H9 (cell line): ENCODE data around the gene RBM4B. TPM values are rescaled to one million over a fixed set of nuclear protein-coding genes. Genes with fewer than 3 reads are reported as not detected.
A peak's percentile ranks its signal among the peaks of the same experiment; 100 is the strongest.

ENCODE experiments used
- DNase-seq: peaks from one replicate; pipeline ENCODE4 v3.0.0-alpha.2; 2017
- H2AFZ ChIP-seq: one replicate; pipeline ENCODE4 v1.6.1; 2013; ENCODE audit warnings: mild to moderate bottlenecking, low read length, control low read depth, moderate library complexity
- H2AK5ac ChIP-seq: 2 replicates; pipeline ENCODE4 v1.6.1; 2013; ENCODE audit warnings: low read length, control low read depth, mixed read lengths; ENCODE audit not compliant: insufficient read length
- H2BK120ac ChIP-seq: one replicate; pipeline ENCODE4 v1.6.1; 2013; ENCODE audit warnings: low read depth, mild to moderate bottlenecking, low read length, control low read depth, inconsistent platforms; ENCODE audit not compliant: poor library complexity, severe bottlenecking
- H2BK12ac ChIP-seq: 2 replicates; pipeline ENCODE4 v1.6.1; 2013; ENCODE audit warnings: low read length, control low read depth, mixed read lengths, low read depth; ENCODE audit not compliant: insufficient read length
- H2BK15ac ChIP-seq: 2 replicates; pipeline ENCODE4 v1.6.1; 2013; ENCODE audit warnings: low read depth, low read length, control low read depth
- H2BK20ac ChIP-seq: one replicate; pipeline ENCODE4 v1.6.1; 2013; ENCODE audit warnings: low read depth, mild to moderate bottlenecking, low read length, control low read depth, inconsistent platforms; ENCODE audit not compliant: poor library complexity, severe bottlenecking
- H2BK5ac ChIP-seq: 2 replicates; pipeline ENCODE4 v1.6.1; 2013; ENCODE audit warnings: low read length, control low read depth, mixed read lengths; ENCODE audit not compliant: insufficient read length
- H3K14ac ChIP-seq: 2 replicates; pipeline ENCODE4 v1.6.1; 2013; ENCODE audit warnings: low read length, control low read depth; ENCODE audit not compliant: insufficient read depth
- H3K18ac ChIP-seq: 2 replicates; pipeline ENCODE4 v1.6.1; 2013; ENCODE audit warnings: low read depth, mild to moderate bottlenecking, mixed read lengths, low read length, control low read depth; ENCODE audit not compliant: insufficient read length
- H3K23ac ChIP-seq: 2 replicates; pipeline ENCODE4 v1.6.1; 2013; ENCODE audit warnings: low read length, control low read depth, mixed read lengths, low read depth; ENCODE audit not compliant: insufficient read length
- H3K23me2 ChIP-seq: 2 replicates; pipeline ENCODE4 v1.6.1; 2013; ENCODE audit warnings: low read depth, mild to moderate bottlenecking, mixed read lengths, low read length, control low read depth; ENCODE audit not compliant: insufficient read length, poor library complexity, severe bottlenecking
- H3K27ac ChIP-seq: 2 replicates; pipeline ENCODE4 v1.5.1; 2013; ENCODE audit warnings: low read length, control low read depth, mixed read lengths, low read depth; ENCODE audit not compliant: insufficient read length
- H3K27me3 ChIP-seq: 2 replicates; pipeline ENCODE4 v1.6.1; 2013; ENCODE audit warnings: low read length, control low read depth, inconsistent platforms; ENCODE audit not compliant: insufficient read depth
- H3K4ac ChIP-seq: 2 replicates; pipeline ENCODE4 v1.6.1; 2013; ENCODE audit warnings: low read depth, mild to moderate bottlenecking, control low read depth, inconsistent platforms, low read length, moderate library complexity
- H3K4me1 ChIP-seq: 2 replicates; pipeline ENCODE4 v1.6.1; 2013; ENCODE audit warnings: low read length, control low read depth, inconsistent platforms; ENCODE audit not compliant: insufficient read depth
- H3K4me2 ChIP-seq: 2 replicates; pipeline ENCODE4 v1.6.1; 2013; ENCODE audit warnings: low read length, control low read depth, mixed read lengths; ENCODE audit not compliant: insufficient read length, insufficient read depth
- H3K56ac ChIP-seq: 2 replicates; pipeline ENCODE4 v1.6.1; 2013; ENCODE audit warnings: low read depth, mild to moderate bottlenecking, mixed read lengths, low read length, control low read depth; ENCODE audit not compliant: insufficient read length
- H3K79me1 ChIP-seq: 2 replicates; pipeline ENCODE4 v1.6.1; 2013; ENCODE audit warnings: low read depth, mild to moderate bottlenecking, moderate library complexity, low read length, control low read depth, inconsistent platforms; ENCODE audit not compliant: insufficient read depth, poor library complexity, severe bottlenecking
- H3K79me2 ChIP-seq: 2 replicates; pipeline ENCODE4 v1.6.1; 2013; ENCODE audit warnings: low read length, control low read depth, inconsistent platforms; ENCODE audit not compliant: insufficient read depth
- H3K9ac ChIP-seq: 2 replicates; pipeline ENCODE4 v1.6.1; 2013; ENCODE audit warnings: low read length, control low read depth, mixed read lengths; ENCODE audit not compliant: insufficient read length; ENCODE audit errors: extremely low read depth
- H3K9me3 ChIP-seq: one replicate; pipeline ENCODE4 v1.6.1; 2013; ENCODE audit warnings: low read depth, low read length, inconsistent platforms; ENCODE audit not compliant: control insufficient read depth
- H3T11ph ChIP-seq: one replicate; pipeline ENCODE4 v1.6.1; 2013; ENCODE audit warnings: mild to moderate bottlenecking, low read length, control low read depth, inconsistent platforms
- H4K20me1 ChIP-seq: one replicate; pipeline ENCODE4 v1.6.1; 2013; ENCODE audit not compliant: control insufficient read depth, insufficient read length, insufficient read depth
- H4K5ac ChIP-seq: 2 replicates; pipeline ENCODE4 v1.6.1; 2013; ENCODE audit warnings: low read depth, mild to moderate bottlenecking, mixed read lengths, low read length, control low read depth; ENCODE audit not compliant: insufficient read length
- H4K8ac ChIP-seq: replicated peaks from 2 replicates; pipeline ENCODE4 v1.6.1; 2013; ENCODE audit warnings: low read length, control low read depth, mixed read lengths, low read depth; ENCODE audit not compliant: insufficient read length
- H4K91ac ChIP-seq: 2 replicates; pipeline ENCODE4 v1.6.1; 2013; ENCODE audit warnings: low read depth, mild to moderate bottlenecking, moderate library complexity, mixed read lengths, low read length, control low read depth; ENCODE audit not compliant: insufficient read length
- H3K27ac Mint-ChIP-seq, 3 experiments: 2 replicates in 2 of 3; 3 replicates in 1 of 3; pipeline ENCODE4 v1.8.0; 2020 to 2021; ENCODE audit warnings: mixed read lengths in 3 of 3, mild to moderate bottlenecking in 1 of 3, moderate library complexity in 1 of 3
- H3K27me3 Mint-ChIP-seq: 2 replicates; pipeline ENCODE4 v1.8.0; 2021; ENCODE audit warnings: low read depth, mild to moderate bottlenecking, moderate library complexity, mixed read lengths
- H3K36me3 Mint-ChIP-seq, 3 experiments: 2 replicates in 2 of 3; 3 replicates in 1 of 3; pipeline ENCODE4 v1.8.0; 2020 to 2021; ENCODE audit warnings: low read depth in 3 of 3, mixed read lengths in 3 of 3; ENCODE audit not compliant: insufficient read depth in 1 of 3
- H3K4me1 Mint-ChIP-seq, 2 experiments: 2 replicates each; pipeline ENCODE4 v1.8.0; 2020; ENCODE audit warnings: mixed read lengths in 2 of 2
- H3K4me3 Mint-ChIP-seq, 2 experiments: 2 replicates in 1 of 2; 3 replicates in 1 of 2; pipeline ENCODE4 v1.8.0; 2020 to 2021; ENCODE audit warnings: mild to moderate bottlenecking in 2 of 2, mixed read lengths in 2 of 2, moderate library complexity in 1 of 2
- H3K9me3 Mint-ChIP-seq, 2 experiments: 2 replicates in 1 of 2; 3 replicates in 1 of 2; pipeline ENCODE4 v1.8.0; 2020; ENCODE audit warnings: mild to moderate bottlenecking in 2 of 2, mixed read lengths in 2 of 2, moderate library complexity in 1 of 2
- WGBS: extraction: QIAGEN DNeasy Blood & Tissue Kit; methylation state at CpG from one replicate; pipeline ENCODE4 v1.1.7; 2013; ENCODE audit warnings: missing lambda C conversion rate, low lambda C conversion rate, mixed read lengths; ENCODE audit not compliant: insufficient read length; ENCODE audit errors: extremely low coverage; 5-methylcytosine and 5-hydroxymethylcytosine counted together
- total RNA-seq: library from RNA; stranded (reverse); gene quantifications from 2 replicates; pipeline ENCODE4 v1.2.1, GENCODE V29; 2021
- TF ChIP-seq, protein P1 (sequence below): fragments of 200-600 bp; sonication (generic); conservative IDR thresholded peaks from 3 replicates; pipeline ENCODE4 v1.8.0; 2021; ENCODE audit warnings: antibody characterized with exemption, mild to moderate bottlenecking

RBM4B gene
- total RNA-seq, 1 experiment from 2014 or later = 34.0 TPM

DNA sequence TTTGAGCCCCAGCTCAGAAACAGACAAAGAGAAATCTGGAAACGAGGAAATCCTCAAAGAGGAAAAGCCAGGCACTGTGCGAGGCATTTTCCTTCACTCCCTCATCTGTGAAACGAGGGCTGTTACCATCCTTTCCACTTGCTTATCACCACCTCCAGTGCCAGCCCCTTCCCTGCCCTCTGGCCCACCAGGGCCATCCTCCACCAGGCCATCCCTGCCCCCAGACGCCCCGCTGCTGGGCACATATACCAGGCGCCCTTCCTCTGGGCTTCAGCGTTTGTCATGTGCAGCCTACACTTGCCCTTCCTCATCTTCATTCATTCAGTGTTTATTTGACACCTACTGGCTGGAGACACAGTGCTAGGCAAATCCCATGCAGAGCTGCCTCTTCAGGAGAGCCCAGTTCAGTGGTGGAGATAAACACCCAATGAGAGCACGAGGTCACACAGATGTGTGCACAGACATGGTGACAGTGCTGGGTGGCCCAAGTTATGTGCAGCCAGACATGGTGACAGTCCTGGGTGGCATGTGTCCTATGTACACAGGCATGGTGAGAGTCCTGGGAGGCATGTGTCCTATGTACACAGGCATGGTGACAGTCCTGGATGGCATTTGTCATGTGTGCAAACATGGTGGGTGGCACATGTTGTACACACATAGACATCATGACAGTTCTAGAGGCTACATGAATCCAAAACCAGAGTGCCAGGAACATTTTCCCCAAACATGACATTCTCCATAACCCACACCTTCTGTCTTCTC lies 41.6 kb upstream of the RBM4B start:
- Histone ChIP-seq H3K79me2 (no peaks in the 10 kb centered on the region), H3K9ac (no peak overlapping the region), H3K4me1 (peaks cover 7% of the 10 kb centered on the region; the same call in 1 of the 2 replicates), H2BK15ac (no peak overlapping the region), H3K4me2 (no peak overlapping the region), H3K14ac (no peak overlapping the region), H2BK20ac (no peak overlapping the region), H4K5ac (no peak overlapping the region), H3K4ac (no peak overlapping the region), H4K20me1 (no peaks in the 10 kb centered on the region), H3K56ac (no peak overlapping the region), H2BK120ac (no peak overlapping the region), H3K27ac (no peak overlapping the region), H3K9me3 (no peaks in the 10 kb centered on the region), H2AFZ (no peak overlapping the region), H2BK12ac (no peak overlapping the region), H4K91ac (no peak overlapping the region), H3T11ph (no peak overlapping the region), H3K23ac (no peak overlapping the region), H3K27me3 (no peaks in the 10 kb centered on the region), H3K18ac (no peak overlapping the region), H3K79me1 (no peaks in the 10 kb centered on the region), H3K23me2 (peaks cover 2% of the 10 kb centered on the region), H2BK5ac (no peak overlapping the region), H4K8ac (no peak overlapping the region), H2AK5ac (no peak overlapping the region)
- Mint-ChIP-seq H3K36me3 (peaks cover 17 to 70% (median 66%) of the 10 kb centered on the region in 3 experiments), H3K9me3 (no peaks in the 10 kb centered on the region; a peak in 1 of 5 replicates), H3K4me3 (no peak overlapping the region; a peak in 1 of 5 replicates), H3K27ac (peak overlapping the region in 1 of 3 experiments; percentile 13; a peak in 1 of 7 replicates), H3K4me1 (peaks cover 46 to 58% of the 10 kb centered on the region in 2 experiments), H3K27me3 (no peaks in the 10 kb centered on the region; the same call in 1 of the 2 replicates)
- TF ChIP-seq, protein P1, sequence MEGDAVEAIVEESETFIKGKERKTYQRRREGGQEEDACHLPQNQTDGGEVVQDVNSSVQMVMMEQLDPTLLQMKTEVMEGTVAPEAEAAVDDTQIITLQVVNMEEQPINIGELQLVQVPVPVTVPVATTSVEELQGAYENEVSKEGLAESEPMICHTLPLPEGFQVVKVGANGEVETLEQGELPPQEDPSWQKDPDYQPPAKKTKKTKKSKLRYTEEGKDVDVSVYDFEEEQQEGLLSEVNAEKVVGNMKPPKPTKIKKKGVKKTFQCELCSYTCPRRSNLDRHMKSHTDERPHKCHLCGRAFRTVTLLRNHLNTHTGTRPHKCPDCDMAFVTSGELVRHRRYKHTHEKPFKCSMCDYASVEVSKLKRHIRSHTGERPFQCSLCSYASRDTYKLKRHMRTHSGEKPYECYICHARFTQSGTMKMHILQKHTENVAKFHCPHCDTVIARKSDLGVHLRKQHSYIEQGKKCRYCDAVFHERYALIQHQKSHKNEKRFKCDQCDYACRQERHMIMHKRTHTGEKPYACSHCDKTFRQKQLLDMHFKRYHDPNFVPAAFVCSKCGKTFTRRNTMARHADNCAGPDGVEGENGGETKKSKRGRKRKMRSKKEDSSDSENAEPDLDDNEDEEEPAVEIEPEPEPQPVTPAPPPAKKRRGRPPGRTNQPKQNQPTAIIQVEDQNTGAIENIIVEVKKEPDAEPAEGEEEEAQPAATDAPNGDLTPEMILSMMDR = no peak
- no CpG with 5 or more reads among the region's 8 CpGs for WGBS
- no peak for DNase-seq
